Ascending aorta (tissue), 2 donors: ENCODE measurements around the gene ADAM33. TPM values are rescaled to one million over a fixed set of nuclear protein-coding genes. Genes with fewer than 3 reads are reported as not detected.

Experiments
- DNase-seq, 2 donors: peaks; one replicate each; pipeline ENCODE4 v3.0.0-alpha.2; 2019; ENCODE audit warnings: low spot score in 2 of 2
- H3K27ac ChIP-seq, 2 donors: fragments of 200-600 bp; sonication (generic); one replicate each; pipeline ENCODE4 v1.5.1; 2016 to 2017; ENCODE audit warnings: mild to moderate bottlenecking in 1 of 2
- H3K27me3 ChIP-seq: fragments of 200-600 bp; sonication (generic); one replicate; pipeline ENCODE4 v1.5.1; 2017
- H3K36me3 ChIP-seq, 2 donors: fragments of 200-600 bp; sonication (generic); one replicate each; pipeline ENCODE4 v1.5.1; 2016
- H3K4me1 ChIP-seq, 2 donors: fragments of 200-600 bp; sonication (generic); one replicate each; pipeline ENCODE4 v1.5.1; 2016 to 2017; ENCODE audit warnings: mild to moderate bottlenecking in 1 of 2
- H3K4me3 ChIP-seq, 2 donors: fragments of 200-600 bp; sonication (generic); one replicate each; pipeline ENCODE4 v1.5.1; 2016 to 2017; ENCODE audit warnings: mild to moderate bottlenecking in 1 of 2
- H3K9me3 ChIP-seq, 2 donors: fragments of 200-600 bp; sonication (generic); one replicate each; pipeline ENCODE4 v1.5.1; 2016
- intact Hi-C: fragments of 100-400 bp; cut with DNase I; formaldehyde crosslinking; loops from one replicate; pipeline ENCODE4 v1.15.1; 2023
- total RNA-seq: library from RNA; depleted of rRNA; stranded (reverse); fragments of >200 nt; gene quantifications from one replicate; pipeline ENCODE4 v1.1.0, GENCODE V29; 2016
- TF ChIP-seq, protein P1 (sequence below), 3 experiments: fragments of 200-600 bp in 2 of 3; fragments of 450-650 bp in 1 of 3; sonication (generic) in 2 of 3; IDR thresholded peaks; one replicate each; pipeline ENCODE4 v1.5.1; 2016 to 2019; ENCODE audit warnings: antibody characterized with exemption in 3 of 3, mild to moderate bottlenecking in 1 of 3, moderate library complexity in 1 of 3

ADAM33 gene
- total RNA-seq, 1 donor from 2014 or later: 234 TPM

DNA sequence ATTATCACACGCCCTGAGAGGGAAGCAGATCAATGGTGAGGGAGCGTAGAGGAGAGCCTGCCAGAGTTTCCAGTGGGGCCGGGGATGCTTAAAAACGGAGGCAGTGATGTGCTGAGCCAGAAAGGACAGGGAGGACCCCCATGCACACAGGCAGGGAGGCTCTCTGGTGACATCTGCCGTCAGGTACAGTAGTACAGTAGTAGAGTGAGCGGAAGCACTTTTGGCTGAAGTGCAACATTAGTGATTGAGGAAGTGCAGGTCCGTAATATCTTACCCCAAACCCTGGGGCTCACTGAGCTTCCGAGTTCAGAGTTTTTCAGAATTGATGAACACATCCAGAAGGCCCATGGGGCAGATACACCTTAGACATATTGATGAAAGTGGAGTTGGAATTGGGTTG is 60.7 kb downstream of the ADAM33 start:
- H3K27me3 ChIP-seq: no peaks in the 10 kb centered on the region
- no peaks in the 10 kb centered on the region for H3K9me3 ChIP-seq
- no peak for DNase-seq
- TF ChIP-seq, protein P1, sequence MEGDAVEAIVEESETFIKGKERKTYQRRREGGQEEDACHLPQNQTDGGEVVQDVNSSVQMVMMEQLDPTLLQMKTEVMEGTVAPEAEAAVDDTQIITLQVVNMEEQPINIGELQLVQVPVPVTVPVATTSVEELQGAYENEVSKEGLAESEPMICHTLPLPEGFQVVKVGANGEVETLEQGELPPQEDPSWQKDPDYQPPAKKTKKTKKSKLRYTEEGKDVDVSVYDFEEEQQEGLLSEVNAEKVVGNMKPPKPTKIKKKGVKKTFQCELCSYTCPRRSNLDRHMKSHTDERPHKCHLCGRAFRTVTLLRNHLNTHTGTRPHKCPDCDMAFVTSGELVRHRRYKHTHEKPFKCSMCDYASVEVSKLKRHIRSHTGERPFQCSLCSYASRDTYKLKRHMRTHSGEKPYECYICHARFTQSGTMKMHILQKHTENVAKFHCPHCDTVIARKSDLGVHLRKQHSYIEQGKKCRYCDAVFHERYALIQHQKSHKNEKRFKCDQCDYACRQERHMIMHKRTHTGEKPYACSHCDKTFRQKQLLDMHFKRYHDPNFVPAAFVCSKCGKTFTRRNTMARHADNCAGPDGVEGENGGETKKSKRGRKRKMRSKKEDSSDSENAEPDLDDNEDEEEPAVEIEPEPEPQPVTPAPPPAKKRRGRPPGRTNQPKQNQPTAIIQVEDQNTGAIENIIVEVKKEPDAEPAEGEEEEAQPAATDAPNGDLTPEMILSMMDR (IDR thresholded peaks at IDR 0.05): no peak
- intact Hi-C loops: no loop called here
- no peak overlapping the region for H3K4me3 ChIP-seq
- no peak overlapping the region for H3K27ac ChIP-seq
- H3K36me3 ChIP-seq: peaks cover 3 to 5% of the 10 kb centered on the region in 2 donors
- no peaks in the 10 kb centered on the region for H3K4me1 ChIP-seq

Other genes starting within 250 kb of the ADAM33 start
- 8.6 TPM for gene ATRN, start 211.0 kb downstream of the ADAM33 start, total RNA-seq
- gene GFRA4, start 18.6 kb downstream of the ADAM33 start, total RNA-seq: not detected
- 23.2 TPM for gene SIGLEC1, start 30.6 kb upstream of the ADAM33 start, total RNA-seq
- gene HSPA12B, start 50.7 kb upstream of the ADAM33 start, total RNA-seq: 64.8 TPM
- 48.4 TPM for gene ADISSP, start 85.7 kb upstream of the ADAM33 start, total RNA-seq
- gene SPEF1, start 99.4 kb upstream of the ADAM33 start, total RNA-seq: not detected
- 173 TPM for gene CENPB, start 104.7 kb upstream of the ADAM33 start, total RNA-seq
- gene CDC25B, start 114.3 kb upstream of the ADAM33 start, total RNA-seq: 60.6 TPM
- gene AP5S1, start 138.5 kb upstream of the ADAM33 start, total RNA-seq: 38.5 TPM
- 35.2 TPM for gene MAVS, start 164.8 kb upstream of the ADAM33 start, total RNA-seq
- gene PANK2, start 207.4 kb upstream of the ADAM33 start, total RNA-seq: 81.1 TPM